GM19438 (cell line): ENCODE data around the gene IGSF9B.

ENCODE experiments used
- ATAC-seq: cut with Tn5 transposase; IDR thresholded peaks from one replicate; pipeline ENCODE4 v1.9.1; 2021; ENCODE audit warnings: low read depth; ENCODE audit not compliant: unreplicated experiment

The IGSF9B gene

DNA sequence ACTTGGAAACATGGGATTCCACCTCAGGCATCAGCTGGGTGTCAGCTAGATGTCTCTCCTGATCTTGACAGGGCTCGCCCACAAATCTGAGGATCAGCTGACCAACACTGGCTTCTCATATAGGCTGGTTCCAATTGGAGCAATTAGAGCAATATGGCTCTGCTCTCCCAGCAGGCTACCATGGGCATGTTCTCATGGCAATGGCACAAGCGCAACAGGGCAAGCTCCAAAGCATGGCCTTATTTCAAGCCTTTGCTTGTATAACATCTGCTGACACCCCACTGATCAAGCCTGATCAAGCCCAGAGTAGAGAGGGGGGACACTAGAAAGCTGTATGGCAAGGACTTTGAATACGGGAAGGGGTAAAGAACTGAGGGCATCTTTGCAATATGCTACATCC is 70.7 kb downstream of the IGSF9B start:
- no peak for ATAC-seq

DNA sequence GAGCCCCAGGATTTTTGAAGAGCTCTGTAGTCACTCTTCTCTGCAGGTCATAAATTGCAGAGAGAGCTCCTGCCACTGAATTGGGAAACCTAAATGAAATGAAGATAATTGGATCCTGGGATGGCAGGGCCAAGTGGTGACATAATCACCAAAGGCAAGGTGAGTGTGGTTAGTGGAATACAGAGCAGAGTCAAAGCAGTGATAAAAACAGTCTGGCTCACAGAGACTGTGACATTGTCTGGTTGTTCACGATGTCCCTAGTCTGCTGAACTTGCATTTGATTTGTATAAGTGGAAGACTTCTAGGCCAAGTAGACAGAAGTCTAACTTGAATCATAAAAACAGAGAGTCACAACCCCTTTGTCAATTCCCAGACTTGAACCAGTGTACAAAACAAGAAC is 84.6 kb downstream of the IGSF9B start:
- ATAC-seq: no peak

DNA sequence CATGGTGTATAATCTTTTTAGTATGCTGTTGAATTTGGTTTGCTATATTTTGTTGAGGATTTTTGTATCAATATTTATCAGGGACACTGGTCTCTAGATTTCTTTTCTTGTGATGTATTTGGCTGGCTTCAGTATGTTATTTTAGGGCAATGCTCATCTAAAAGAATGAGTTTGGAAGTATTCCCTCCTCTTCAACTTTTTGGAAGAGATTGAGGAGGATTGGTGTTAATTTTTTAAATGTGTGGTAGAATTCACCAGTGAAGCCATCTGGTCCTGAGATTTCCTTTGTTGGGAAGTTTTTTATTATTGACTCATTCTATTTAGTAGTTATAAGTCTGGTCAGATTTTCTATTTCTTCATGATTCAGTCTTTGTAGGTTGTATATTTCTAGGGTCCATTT is 89.3 kb downstream of the IGSF9B start:
- no peak for ATAC-seq

DNA sequence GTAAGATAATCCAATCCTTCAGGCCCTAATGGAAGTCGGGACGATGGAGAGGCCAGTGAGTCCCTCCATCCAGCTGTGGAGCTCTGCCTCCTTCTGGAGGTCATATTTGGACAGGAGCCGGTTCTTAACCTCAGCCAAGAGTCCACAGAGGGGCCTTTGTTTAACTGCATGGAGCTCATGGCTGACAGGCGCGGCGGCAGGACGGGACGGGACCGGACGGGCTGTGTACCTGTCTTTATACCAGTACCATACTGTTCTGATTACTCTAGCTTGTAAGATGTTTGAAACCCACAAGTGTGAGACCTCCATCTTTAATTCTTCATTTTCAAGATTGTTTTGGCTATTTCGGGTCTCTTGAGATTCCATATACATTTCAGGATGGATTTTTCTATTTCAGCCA is 91.3 kb downstream of the IGSF9B start:
- ATAC-seq: no peak

DNA sequence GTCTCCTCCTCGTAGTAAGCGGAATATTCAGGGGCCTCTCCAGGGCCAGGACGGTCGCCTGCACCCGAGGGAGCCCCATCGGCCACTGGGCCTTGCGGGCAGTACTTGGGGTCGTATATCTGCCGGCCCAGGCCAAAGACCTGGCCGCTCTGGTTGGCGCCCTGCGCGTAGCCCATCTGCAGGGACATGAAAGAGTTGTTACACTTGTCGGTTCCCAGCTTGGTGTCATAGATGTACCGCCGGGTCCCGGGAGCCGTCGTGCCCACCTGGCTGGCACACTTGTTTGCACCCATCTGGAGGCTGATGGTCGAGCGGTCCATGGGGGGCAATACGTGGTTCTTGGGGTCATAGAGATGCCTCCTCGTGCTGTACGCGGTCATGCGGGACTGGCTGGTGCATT is 92.0 kb downstream of the IGSF9B start:
- no peak for ATAC-seq

DNA sequence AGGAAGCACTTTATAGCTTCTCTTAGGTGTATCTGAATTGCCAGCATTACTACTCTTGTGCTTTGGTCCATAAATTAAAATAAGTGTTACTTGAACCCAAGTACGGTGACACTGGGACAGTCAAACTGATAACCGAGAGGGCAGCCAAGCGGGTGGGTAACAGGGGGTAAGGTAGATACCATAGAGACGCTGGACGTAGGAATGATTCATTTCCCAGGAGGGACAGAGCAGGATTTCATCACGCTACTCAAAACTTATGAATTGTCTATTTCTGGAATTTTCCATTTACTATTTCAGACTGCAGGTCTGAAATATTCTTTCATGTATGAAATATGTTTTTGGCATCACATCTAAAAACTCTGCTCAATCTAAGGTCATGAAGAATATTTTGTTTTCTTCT is 96.6 kb downstream of the IGSF9B start:
- no peak for ATAC-seq
